HG03558 (cell line): ENCODE measurements around the gene GFPT1.

Source experiments
- ATAC-seq: cut with Tn5 transposase; IDR thresholded peaks from one replicate; pipeline ENCODE4 v1.9.1; 2021; ENCODE audit warnings: moderate number of reproducible peaks; ENCODE audit not compliant: unreplicated experiment; ENCODE audit errors: extremely low read depth

Gene GFPT1

DNA sequence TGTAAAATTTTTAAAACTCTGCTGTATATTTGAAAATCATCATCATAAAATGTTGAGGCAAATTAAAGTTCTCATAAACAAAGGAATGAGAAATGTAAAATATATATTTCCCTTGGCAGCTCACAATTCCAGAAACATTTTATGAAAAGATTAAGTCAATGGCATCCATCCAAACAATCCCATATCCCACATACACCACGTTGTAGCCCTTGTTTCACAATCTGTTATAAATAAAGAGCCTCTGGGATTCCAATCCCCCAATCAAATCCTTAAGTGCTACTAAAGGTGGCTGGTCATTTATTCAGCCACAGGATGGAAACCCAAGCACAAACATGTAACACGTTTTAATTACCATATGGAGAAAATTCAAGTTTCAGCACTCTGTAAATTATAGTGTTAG, 51.7 kb downstream of the GFPT1 start:
- no peak for ATAC-seq

DNA sequence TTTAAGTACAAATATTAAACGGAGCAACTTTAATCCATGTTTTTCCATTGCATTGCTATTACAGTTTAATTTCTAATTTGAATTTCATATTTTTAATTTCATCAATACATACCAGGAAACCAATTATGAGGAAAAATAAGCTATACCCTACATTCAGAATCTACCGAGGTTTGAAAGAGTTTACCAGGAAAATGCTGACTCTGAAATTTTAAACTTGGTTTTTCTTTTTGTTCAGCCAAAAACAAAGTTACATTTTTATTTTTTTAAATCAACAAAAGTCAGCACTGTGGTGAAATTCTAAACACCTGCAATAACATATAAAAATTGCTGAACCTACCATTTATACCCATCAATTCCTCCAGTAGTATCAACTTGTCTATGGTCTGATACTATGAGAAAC, 53.7 kb downstream of the GFPT1 start:
- ATAC-seq, result no peak

DNA sequence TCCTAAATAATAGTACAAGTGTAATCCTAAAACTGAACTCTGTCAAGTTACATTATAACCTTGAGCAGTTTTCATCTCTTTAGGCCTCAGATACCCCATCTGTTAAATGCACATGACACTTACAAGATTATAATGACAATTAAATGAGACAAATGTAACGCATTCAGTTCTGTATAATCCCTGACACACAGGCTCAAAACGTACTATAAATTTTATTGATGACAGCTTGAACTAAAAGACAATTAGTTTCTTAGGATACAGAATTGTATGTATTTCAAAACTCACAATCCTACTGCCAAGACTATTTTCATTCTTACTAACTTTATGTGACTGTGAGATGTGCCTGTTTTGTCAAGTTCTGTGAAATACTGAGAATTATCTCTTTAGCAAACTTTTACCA, 56.2 kb downstream of the GFPT1 start:
- no peak for ATAC-seq

DNA sequence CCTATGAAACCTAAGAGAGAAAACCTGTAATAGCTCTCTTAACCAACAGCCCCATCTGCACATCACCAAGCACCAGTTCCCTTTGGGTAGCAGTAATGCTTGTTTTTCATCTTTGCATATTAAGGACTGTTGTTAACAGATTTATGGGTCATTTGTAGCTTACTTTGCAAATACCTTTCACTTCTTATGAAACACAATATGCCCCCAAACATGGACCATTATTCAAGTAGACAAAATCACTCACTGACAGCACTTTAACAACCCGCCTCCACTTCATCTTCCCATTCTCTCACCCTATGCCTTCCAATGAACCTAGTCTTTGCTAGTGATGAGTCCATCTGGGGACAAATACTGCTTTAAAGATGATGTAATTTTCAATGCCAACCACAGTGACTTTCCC, 64.4 kb downstream of the GFPT1 start:
- no peak for ATAC-seq

DNA sequence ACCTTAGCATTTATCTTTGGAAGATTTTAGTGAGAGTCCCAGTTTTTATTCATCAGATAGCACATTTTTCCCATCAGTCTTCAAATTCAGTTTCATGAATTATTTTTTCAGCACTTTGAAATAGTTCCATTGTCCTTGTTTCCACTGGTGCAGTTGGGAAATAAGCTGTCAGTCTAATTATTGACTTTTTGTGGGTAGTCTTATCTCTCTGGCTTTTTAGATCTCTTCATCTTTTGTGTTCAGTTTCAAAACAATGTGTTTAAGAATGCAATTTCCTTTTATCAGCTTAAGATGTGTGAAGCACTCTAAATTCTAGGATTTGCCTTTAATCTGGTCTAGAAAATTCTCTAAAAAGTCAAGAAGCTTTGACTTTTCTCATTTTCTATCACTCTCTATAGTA, 70.5 kb downstream of the GFPT1 start:
- ATAC-seq, result no peak

DNA sequence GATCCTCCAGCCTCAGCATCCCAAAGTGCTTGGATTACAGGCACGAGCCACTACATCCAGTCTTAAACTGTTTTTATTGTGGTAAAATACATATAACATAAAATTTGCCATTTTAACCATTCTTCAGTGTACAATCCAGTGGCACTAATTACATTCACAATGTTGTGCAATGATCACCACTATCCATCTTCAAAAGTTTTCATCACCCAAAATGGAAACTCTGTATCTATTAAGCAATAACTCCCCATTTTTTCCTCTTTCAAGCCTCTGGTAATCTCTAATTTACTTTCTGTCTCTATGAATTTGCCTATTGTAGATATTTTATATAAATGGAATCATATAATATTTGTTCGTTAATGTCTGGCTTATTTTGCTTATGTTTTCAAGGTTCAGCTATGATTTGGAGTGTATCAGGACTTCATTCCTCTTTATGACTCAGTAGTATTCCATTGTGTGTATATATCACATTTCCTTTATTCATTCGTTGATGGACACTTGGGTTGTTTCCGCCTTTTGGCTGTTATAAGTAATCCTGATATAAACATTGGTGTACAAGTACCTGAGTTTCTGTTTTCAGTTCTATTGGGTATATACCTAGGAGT, 71.8 kb downstream of the GFPT1 start:
- ATAC-seq, result no peak

DNA sequence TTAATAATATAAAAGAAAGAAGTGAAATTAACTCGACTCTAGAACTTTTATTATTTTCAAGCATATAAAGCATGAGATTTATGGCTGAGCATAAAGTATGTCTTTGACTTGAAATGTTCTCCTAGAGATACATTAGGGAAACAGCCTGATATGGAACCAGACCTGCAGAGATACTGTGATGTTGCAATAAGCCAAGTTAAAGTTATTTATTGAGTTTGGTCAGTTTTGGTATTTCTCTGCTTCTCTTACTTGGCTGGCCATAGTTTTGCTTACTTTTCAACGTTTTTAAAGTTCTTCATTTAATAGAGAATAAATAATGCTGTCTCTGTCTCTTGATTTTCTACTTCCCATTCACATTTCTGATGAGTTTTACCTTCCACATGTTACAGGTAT, 76.0 kb downstream of the GFPT1 start:
- no peak for ATAC-seq

DNA sequence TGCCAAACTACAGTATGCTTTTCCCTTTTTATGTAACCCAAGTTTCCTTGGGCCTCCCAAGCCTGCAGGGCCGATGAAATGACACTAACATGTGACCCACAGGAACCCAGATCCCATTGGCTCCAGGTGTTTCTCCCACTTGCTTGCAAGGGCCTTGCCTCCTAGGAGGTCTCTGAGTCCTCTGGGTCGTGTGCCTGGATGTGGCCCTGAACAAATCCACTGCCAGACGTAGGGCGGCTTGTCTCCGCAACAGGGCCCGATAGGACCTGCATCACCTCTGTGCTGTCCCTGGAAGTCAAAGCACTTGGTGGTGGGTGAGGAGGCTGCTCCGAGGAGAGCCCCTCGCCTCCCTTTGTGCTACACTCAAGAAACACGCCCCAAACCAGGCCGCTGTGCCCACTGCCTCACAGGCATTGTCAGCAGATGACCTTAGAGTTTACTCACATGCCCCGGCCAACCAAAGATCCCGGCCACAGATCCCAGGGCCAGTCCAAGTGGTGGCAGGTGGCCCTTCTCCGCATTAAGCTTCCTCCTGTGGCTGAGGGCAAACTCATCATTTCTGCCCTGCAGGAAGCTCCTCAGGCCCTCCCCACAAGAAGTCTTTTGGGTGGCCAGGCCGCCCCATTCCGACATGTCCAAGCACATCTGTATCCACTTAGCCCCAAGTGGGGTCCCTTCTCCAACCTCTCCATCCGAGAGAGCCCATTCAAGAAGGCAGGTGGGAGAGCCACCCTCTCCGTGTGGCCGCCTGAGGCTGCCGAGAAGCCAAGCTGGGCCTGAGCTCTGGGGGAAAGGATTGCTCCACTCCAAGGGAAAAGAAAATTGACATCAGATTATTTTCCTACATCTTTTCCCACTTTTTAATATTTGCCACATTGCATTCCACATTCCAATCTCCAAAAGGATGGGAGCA, 76.7 kb downstream of the GFPT1 start:
- no peak for ATAC-seq

DNA sequence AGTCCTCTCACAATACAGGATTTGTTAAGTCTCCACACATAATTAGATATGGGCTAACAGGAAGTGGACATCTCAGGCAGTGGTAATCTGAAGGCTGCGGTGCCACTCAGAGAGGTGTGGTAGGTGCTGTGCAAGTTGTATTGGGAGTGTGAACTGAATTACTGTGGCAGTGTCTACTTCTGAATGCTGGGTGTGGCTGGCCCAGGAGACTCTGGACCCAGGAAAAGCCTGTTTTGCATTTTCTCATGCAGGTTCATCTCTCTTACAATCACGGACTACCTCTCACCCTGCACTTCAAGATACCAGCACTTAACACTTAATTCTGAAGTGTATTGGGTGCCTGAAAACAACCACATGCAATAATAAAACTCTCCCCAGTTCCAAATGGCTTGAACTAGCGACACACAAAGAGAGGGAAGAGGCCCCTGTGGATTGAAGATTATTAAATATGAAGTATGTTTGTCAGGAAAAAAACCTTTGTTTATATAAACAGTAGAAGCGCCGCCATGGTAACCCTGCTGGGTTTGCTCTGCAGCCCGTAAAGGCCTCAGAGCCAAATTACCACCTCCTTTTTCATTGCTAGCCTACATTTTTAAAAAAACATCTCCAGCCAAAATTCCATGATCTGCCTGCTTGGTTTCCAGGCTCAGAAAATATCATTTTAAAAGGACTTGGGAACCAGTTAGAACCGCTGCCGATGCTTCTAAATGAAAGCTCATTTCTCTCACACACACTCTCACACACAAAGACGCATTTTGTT, 77.5 kb downstream of the GFPT1 start:
- ATAC-seq, result no peak

DNA sequence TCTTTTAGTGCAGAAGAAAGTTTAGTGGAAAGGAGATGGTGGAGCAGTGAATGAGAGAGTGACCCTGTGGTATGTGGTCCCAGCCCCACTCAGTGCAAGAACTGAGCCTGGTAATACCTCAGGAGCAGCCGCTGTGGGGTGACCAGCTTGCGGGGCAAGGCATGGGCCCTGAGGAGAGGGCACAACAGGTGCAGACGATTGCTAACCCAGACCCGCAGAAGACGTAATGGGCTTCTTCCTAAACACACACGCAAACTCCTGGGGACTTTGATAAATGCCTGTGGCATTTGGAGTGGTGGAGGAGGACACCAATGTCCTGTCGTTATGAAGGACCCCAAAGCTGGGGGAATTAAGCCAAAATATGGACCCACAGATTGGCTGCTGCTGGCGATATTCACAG, 78.7 kb downstream of the GFPT1 start:
- no peak for ATAC-seq

DNA sequence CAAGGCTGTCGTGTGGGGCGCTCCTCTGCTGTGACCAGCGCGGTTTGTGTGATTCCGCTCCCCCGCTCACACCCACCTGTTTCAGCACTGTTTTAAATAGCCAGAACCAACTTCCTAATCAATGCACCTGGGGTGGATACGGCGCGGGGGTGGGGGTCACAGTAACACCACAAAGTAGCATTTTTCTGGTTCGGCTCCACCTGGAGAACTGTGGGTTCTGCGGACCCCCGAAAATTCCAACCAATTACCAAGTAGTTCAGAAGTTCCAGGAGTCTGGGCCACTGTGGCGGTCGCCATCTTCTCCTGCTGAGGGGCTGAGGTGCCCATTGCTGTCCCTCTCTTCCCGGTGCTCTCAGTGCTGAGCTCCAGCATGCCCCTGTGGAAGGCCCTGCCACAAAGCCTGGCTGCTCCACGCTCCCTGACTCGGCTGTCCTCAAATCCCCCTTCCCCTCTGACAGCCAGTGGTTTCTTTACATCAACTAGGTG, 79.4 kb downstream of the GFPT1 start:
- ATAC-seq, result no peak

DNA sequence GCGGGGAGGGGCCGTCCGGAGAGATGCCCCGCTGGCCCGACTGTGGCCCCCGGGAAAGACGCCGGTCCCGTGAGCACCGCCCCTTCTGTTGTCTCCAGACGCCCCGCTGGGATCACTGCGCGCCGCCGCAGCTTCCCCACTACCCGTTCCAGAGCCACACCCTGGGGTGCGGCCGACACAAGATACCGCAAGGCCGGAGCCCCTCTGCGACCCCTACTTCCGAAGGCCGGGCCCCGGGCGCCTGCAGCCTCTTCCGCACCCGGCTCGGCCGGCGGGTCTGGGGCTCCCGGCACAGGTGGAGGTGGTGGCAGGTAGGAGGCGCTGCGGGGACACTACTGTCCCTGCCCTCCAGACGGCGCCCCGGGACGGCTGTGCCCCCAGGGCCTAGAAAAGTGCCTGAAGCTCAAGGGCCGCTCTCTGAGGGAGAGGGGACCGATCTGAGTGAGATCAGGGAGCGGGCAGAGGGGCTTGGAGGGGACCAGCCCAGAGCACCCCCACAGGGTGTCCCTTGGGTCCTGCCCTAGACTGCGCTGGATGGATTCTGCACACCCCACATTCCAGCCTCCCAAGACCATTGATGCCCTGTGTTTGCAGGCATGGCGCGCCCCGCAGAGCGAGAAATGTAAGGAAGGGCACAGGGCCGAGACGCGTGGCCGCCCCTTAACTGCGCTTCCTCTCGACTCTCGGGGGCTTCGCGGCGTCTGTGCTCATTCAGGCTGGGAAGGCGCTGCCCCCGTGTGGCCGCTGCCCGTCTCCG, 80.0 kb downstream of the GFPT1 start:
- peak; percentile 54 for ATAC-seq

DNA sequence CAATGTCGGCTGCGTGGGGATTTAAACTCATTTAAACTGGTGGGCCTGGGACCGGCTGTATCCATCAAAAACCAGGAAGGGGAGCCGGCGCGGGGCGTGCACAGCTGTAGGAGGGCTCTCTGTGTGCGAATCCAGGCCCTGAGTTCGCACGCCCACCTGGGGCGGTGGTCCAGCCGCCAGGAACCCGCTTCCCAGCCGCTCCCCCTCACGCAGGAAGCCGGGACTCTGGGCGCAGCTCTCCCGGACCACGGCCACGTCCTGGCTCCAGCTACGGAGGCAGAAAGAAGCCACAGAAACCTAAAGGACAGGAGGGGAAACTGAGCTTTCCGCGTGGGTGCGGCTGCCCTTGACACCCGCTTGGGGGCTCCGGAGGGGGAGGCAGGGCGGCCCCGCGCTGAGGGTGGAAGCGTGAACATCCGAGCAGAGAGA, 80.6 kb downstream of the GFPT1 start:
- ATAC-seq, result no peak

DNA sequence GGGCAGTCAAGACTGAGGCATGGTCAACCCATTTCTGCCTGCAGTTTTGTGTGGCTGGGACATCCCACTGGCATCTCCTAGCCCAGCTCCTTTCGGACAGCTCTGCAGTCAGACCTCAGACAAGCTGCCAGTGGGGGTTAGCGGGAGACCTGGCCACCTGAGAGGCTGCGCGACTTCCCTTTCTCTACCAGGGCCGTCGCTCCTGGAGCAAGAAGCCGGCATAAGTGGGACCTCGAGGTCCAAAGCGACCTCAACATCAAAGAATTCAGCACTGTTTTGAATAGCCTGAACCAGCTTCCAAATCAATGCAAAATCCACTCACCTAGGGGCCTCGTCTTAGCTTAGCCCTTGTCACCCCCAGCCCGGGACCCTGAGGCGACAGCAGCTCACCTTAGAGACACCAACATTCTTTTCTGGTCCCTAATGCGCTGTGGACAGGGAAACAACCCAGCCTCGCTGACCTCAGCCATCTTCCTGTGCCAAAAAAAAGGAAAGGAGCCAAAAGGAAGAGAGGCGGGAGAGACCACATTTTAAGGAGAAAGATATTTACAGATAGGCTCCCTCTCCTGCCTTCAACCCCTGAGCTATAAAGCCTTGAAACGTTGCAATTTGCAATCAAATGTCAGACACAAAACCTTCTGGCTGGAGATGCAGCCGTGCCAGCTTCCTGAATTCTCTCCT, 81.2 kb downstream of the GFPT1 start:
- no peak for ATAC-seq

DNA sequence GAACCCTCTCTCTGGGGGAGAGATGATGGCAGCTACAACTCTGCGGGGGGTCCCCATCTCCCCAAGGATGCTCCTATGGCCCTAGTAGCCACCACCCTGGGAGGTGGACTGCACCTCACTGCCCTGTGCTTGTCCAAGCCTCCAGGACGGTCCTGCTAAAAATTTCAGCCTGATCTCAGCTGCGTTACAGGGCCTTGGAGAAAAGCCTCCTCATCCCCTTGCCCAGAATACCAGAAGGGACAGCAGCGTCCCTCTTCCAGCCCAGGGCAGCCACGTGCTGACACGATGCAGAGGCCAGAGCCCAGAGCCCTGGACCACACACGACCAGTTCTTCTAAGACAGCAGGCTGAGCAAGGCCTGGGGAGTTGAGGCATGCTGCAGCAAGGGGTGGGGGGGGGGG, 81.9 kb downstream of the GFPT1 start:
- ATAC-seq, result no peak

DNA sequence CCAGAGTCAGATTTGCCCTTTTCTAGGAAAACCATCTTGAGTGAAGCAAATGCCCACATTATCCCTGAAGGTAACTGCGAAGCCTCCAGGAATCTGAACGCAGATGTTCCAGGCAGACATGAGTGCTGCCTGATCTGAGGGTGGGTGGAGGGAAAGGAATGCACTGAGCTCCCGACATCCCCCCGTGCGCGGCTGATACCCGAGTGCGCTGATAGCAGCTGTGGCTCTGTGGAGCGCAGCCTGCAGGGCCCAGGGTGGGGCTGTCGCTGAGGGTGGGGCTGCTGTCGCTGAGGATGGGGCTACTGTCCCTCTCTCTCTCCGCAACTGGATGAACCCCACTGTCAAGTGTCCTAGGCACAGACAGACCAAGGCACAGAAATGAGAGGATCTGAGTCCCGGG, 82.4 kb downstream of the GFPT1 start:
- ATAC-seq, result no peak

DNA sequence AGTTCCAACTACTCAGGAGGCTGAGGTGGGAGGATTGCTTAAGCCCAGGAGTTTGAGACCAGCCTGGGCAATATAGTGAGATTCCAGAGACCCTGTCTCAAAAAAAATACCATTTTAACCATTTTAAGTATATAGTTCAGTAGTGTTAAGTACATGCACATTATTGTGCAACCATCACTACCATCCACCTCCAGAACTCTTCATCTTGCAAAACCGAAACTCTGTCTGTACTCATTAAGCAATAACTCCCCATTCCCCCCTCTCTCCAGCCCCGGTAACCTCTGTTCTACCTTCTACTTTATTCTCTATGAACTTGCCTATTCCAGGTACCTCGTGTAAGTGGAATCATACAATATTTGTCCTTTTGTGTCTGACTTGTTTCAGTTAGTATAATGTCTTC, 86.4 kb downstream of the GFPT1 start:
- ATAC-seq, result no peak

DNA sequence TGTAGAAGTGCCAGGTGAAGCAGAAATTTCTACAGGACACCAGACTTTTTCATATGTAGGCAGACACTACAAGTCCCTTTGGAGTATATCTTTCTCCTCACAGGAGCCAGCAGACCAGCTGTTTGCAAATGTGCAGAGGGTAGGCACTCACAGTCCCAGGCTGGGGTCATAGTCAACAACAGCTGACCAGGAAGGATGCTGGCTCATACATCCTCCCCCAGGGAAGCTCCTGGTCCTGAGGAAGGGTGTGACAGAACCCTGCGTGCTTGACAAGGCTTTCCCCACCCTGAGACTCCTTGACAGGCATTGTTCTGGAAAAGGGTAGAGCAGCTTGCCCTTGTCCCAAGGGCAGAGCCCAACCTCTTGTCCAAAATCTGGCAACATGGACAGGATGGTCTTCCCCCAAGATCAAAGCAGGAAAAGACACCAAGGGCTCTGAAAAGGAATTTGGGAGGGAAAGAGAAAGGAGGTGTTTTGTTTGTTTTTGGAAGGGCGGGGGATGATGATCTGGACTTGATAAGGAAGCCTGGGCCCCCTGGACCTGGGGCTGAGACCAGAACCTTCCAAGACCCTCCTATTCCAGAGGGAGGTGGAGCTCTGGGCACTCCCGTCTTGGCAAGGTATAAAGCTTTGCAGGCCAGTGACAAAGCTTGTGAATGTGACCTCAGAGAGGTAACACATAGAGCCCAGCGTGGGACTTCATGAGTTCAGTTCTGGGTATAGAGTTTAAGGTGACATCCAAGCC, 87.1 kb downstream of the GFPT1 start:
- ATAC-seq, result no peak

DNA sequence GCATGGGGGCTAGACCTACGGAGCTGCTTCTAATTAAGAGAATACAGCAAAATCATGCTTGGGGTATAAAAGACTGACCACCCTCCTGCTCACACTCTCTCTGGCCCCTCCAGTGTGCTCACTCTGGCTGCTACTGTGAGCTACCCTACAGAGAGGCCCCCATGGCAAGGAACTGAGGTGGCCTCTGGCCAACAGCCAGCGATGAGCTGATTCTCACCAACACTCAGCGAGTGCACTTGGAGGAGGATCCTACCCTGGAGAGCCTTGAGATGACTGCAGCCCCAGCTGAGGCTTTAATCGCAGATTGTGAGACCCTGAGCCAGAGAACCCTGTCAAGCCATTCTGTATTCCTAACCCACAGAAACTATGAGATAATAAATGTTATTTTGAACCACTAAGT, 88.2 kb downstream of the GFPT1 start:
- no peak for ATAC-seq
